Naive thymus-derived CD4-positive, alpha-beta T cell (primary cell): Measurements from ENCODE around the gene GPX4. TPM values are rescaled to one million over a fixed set of nuclear protein-coding genes. Genes with fewer than 3 reads are reported as not detected.
A peak's percentile ranks its signal among the peaks of the same experiment; 100 is the strongest.

ENCODE experiments used
- ATAC-seq: fragments of 150-1000 bp; cut with Tn5 transposase; 2 replicates; pipeline ENCODE4 v1.10.0; 2021; ENCODE audit warnings: mild to moderate bottlenecking, moderate library complexity
- CTCF ChIA-PET: fragments of 350-600 bp; sonication (Branson Sonifier 250); formaldehyde crosslinking; loops from one replicate; lab custom pipeline; 2021; ENCODE audit warnings: antibody characterized with exemption; lab: Charles Lee
- POLR2A ChIA-PET: fragments of 350-600 bp; sonication (Branson Sonifier 250); formaldehyde crosslinking; loops from one replicate; lab custom pipeline; 2021; ENCODE audit warnings: antibody characterized with exemption, inconsistent platforms; lab: Charles Lee
- DNase-seq, 9 donors: peaks; one replicate each; pipeline versions ENCODE4 v3.0.0 to v3.0.0-alpha.2; 2020 to 2022; ENCODE audit warnings: mixed read lengths in 1 of 9
- H3K27ac ChIP-seq: one replicate; pipeline ENCODE4 v1.7.0; 2013; ENCODE audit warnings: mild to moderate bottlenecking, low read depth, low read length, moderate library complexity
- H3K27me3 ChIP-seq, 2 donors: one replicate each; pipeline ENCODE4 v1.7.0; 2013; ENCODE audit warnings: low read length in 2 of 2, mild to moderate bottlenecking in 2 of 2, moderate library complexity in 2 of 2; ENCODE audit not compliant: control insufficient read depth in 2 of 2, insufficient read depth in 2 of 2
- H3K36me3 ChIP-seq, 3 experiments: 1 replicate in 2 of 3; 2 replicates in 1 of 3; pipeline ENCODE4 v1.7.0; 2013; ENCODE audit warnings: low read length in 3 of 3, mild to moderate bottlenecking in 3 of 3, moderate library complexity in 1 of 3; ENCODE audit not compliant: insufficient read depth in 3 of 3, control insufficient read depth in 2 of 3
- H3K4me1 ChIP-seq, 2 donors: one replicate each; pipeline ENCODE4 v1.7.0; 2013; ENCODE audit warnings: low read length in 2 of 2, mild to moderate bottlenecking in 2 of 2, moderate library complexity in 1 of 2; ENCODE audit not compliant: control insufficient read depth in 2 of 2, insufficient read depth in 2 of 2
- H3K4me3 ChIP-seq: 2 replicates; pipeline ENCODE4 v1.7.0; 2013; ENCODE audit warnings: mild to moderate bottlenecking, low read length
- H3K9me3 ChIP-seq, 3 experiments: 1 replicate in 2 of 3; 2 replicates in 1 of 3; pipeline ENCODE4 v1.7.0; 2013; ENCODE audit warnings: low read length in 3 of 3; ENCODE audit not compliant: control insufficient read depth in 2 of 3
- H3K27ac Mint-ChIP-seq, 9 donors: one replicate each; pipeline ENCODE4 v1.8.0; 2020 to 2022; ENCODE audit warnings: mixed read lengths in 9 of 9, mild to moderate bottlenecking in 8 of 9, moderate library complexity in 5 of 9, inconsistent platforms in 2 of 9
- H3K27me3 Mint-ChIP-seq, 5 donors: one replicate each; pipeline ENCODE4 v1.8.0; 2021 to 2022; ENCODE audit warnings: mixed read lengths in 5 of 5, mild to moderate bottlenecking in 1 of 5
- H3K36me3 Mint-ChIP-seq, 5 donors: one replicate each; pipeline ENCODE4 v1.8.0; 2020 to 2022; ENCODE audit warnings: mixed read lengths in 5 of 5, mild to moderate bottlenecking in 3 of 5, inconsistent platforms in 1 of 5
- H3K4me1 Mint-ChIP-seq, 7 donors: one replicate each; pipeline ENCODE4 v1.8.0; 2020 to 2022; ENCODE audit warnings: mixed read lengths in 7 of 7, mild to moderate bottlenecking in 3 of 7, inconsistent platforms in 1 of 7
- H3K4me3 Mint-ChIP-seq, 10 donors: one replicate each; pipeline ENCODE4 v1.8.0; 2020 to 2022; ENCODE audit warnings: mild to moderate bottlenecking in 10 of 10, mixed read lengths in 10 of 10, moderate library complexity in 6 of 10, inconsistent platforms in 2 of 10
- H3K9me3 Mint-ChIP-seq, 11 donors: one replicate each; pipeline ENCODE4 v1.8.0; 2020 to 2022; ENCODE audit warnings: mixed read lengths in 11 of 11, mild to moderate bottlenecking in 4 of 11, inconsistent platforms in 1 of 11, moderate library complexity in 1 of 11
- intact Hi-C, 2 donors: fragments of 100-400 bp; cut with micrococcal nuclease; formaldehyde crosslinking; loops; one replicate each; pipeline ENCODE4 v1.15.1; 2023
- polyA plus RNA-seq, 2 donors: library from polyadenylated mRNA; unstranded; fragments of 300-500 nt; fragmentation: Illumina TruSeq; gene quantifications; one replicate each; pipeline ENCODE4 v1.2.3, GENCODE V29; 2021
- total RNA-seq, 6 experiments: library from RNA in 5 of 6; stranded (reverse) in 5 of 6; gene quantifications; 1 replicate in 5 of 6; 2 replicates in 1 of 6; pipeline ENCODE4 v1.2.3 and lab custom pipeline; 2021 to 2026

Gene GPX4
- total and polyA plus RNA-seq, 7 experiments from 2014 or later = 122 to 522 (median 228) TPM

- DNase-seq (no peak), ATAC-seq (no peak)
- Mint-ChIP-seq H3K27me3 (no peaks in the 10 kb centered on the region), H3K4me1 (peaks cover 0 to 14% (median 6%) of the 10 kb centered on the region in 7 donors), H3K9me3 (peaks cover 0 to 8% (median 4%) of the 10 kb centered on the region in 11 donors), H3K27ac (no peak overlapping the region), H3K36me3 (peaks cover 10 to 33% (median 24%) of the 10 kb centered on the region in 5 donors), H3K4me3 (no peak overlapping the region)
- Histone ChIP-seq H3K4me3 (no peak overlapping the region), H3K4me1 (no peaks in the 10 kb centered on the region), H3K36me3 (peaks cover 0 to 70% (median 0%) of the 10 kb centered on the region in 3 experiments), H3K27ac (no peak overlapping the region), H3K9me3 (no peaks in the 10 kb centered on the region), H3K27me3 (no peaks in the 10 kb centered on the region)
- ChIA-PET CTCF (no interaction called here), POLR2A (no interaction called here)
- intact Hi-C loops = no loop called here
These were observed 42.6 kb downstream of the GPX4 start for GRCh38 chr19:1146412-1146699.

GRCh38 chr19:1146858-1147780 lies 43.3 kb downstream of the GPX4 start:
- no peaks in the 10 kb centered on the region for H3K4me1 ChIP-seq
- no peak for DNase-seq
- H3K36me3 ChIP-seq = peaks cover 0 to 77% (median 3%) of the 10 kb centered on the region in 3 experiments
- Mint-ChIP-seq H3K27me3 (no peaks in the 10 kb centered on the region), H3K27ac (peak overlapping the region in 1 of 9 donors; percentile 48), H3K4me3 (no peak overlapping the region), H3K4me1 (peaks cover 0 to 14% (median 6%) of the 10 kb centered on the region in 7 donors), H3K36me3 (peaks cover 10 to 32% (median 20%) of the 10 kb centered on the region in 5 donors), H3K9me3 (peaks cover 0 to 5% (median 1%) of the 10 kb centered on the region in 11 donors)
- no peaks in the 10 kb centered on the region for H3K27me3 ChIP-seq
- intact Hi-C loops = no loop called here
- no peak overlapping the region for H3K4me3 ChIP-seq
- ATAC-seq = no peak
- ChIA-PET CTCF (no interaction called here), POLR2A (no interaction called here)
- no peaks in the 10 kb centered on the region for H3K9me3 ChIP-seq
- no peak overlapping the region for H3K27ac ChIP-seq

- Histone ChIP-seq H3K4me1 (no peaks in the 10 kb centered on the region), H3K27ac (no peak overlapping the region), H3K36me3 (peaks cover 0 to 80% (median 5%) of the 10 kb centered on the region in 3 experiments), H3K9me3 (no peaks in the 10 kb centered on the region), H3K27me3 (no peaks in the 10 kb centered on the region), H3K4me3 (no peak overlapping the region)
- intact Hi-C loops = no loop called here
- Mint-ChIP-seq H3K36me3 (peaks cover 10 to 28% (median 15%) of the 10 kb centered on the region in 5 donors), H3K27ac (peak overlapping the region in 2 of 9 donors; percentile 43 to 60), H3K9me3 (peaks cover 0 to 4% (median 0%) of the 10 kb centered on the region in 11 donors), H3K4me1 (peaks cover 0 to 14% (median 6%) of the 10 kb centered on the region in 7 donors), H3K4me3 (no peak overlapping the region), H3K27me3 (no peaks in the 10 kb centered on the region)
- DNase-seq (no peak), ATAC-seq (peak; percentile 20)
- CTCF ChIA-PET = no interaction called here
- POLR2A ChIA-PET = no interaction called here
These were observed 44.2 kb downstream of the GPX4 start for GRCh38 chr19:1147934-1148549.

- H3K4me3 ChIP-seq = no peak overlapping the region
- H3K27me3 ChIP-seq = no peaks in the 10 kb centered on the region
- Mint-ChIP-seq H3K27me3 (no peaks in the 10 kb centered on the region), H3K36me3 (peaks cover 3 to 16% (median 5%) of the 10 kb centered on the region in 5 donors), H3K4me1 (peaks cover 0 to 12% (median 4%) of the 10 kb centered on the region in 7 donors), H3K27ac (peak overlapping the region in 1 of 9 donors; percentile 56), H3K4me3 (no peak overlapping the region), H3K9me3 (peaks cover 0 to 4% (median 0%) of the 10 kb centered on the region in 11 donors)
- ChIA-PET CTCF (no interaction called here), POLR2A (no interaction called here)
- ATAC-seq = no peak
- intact Hi-C loops = no loop called here
- H3K36me3 ChIP-seq = peaks cover 0 to 77% (median 5%) of the 10 kb centered on the region in 3 experiments
- no peak overlapping the region for H3K27ac ChIP-seq
- H3K9me3 ChIP-seq = no peaks in the 10 kb centered on the region
- DNase-seq = no peak
- no peaks in the 10 kb centered on the region for H3K4me1 ChIP-seq
These were observed 45.7 kb downstream of the GPX4 start for GRCh38 chr19:1149259-1150045.

GRCh38 chr19:1150333-1151036 lies 46.7 kb downstream of the GPX4 start:
- Histone ChIP-seq H3K4me1 (no peaks in the 10 kb centered on the region), H3K4me3 (no peak overlapping the region), H3K36me3 (peaks cover 0 to 75% (median 5%) of the 10 kb centered on the region in 3 experiments), H3K9me3 (no peaks in the 10 kb centered on the region), H3K27ac (no peak overlapping the region), H3K27me3 (no peaks in the 10 kb centered on the region)
- intact Hi-C loops = no loop called here
- DNase-seq (no peak), ATAC-seq (no peak)
- Mint-ChIP-seq H3K36me3 (peaks cover 0 to 10% (median 0%) of the 10 kb centered on the region in 5 donors), H3K27ac (no peak overlapping the region), H3K27me3 (no peaks in the 10 kb centered on the region), H3K9me3 (peaks cover 0 to 2% (median 0%) of the 10 kb centered on the region in 11 donors), H3K4me1 (peaks cover 0 to 5% (median 0%) of the 10 kb centered on the region in 7 donors), H3K4me3 (no peak overlapping the region)
- CTCF ChIA-PET = no interaction called here
- POLR2A ChIA-PET = no interaction called here
